H9 (cell line): Measurements from ENCODE around the gene MEGF8. TPM values are rescaled to one million over a fixed set of nuclear protein-coding genes. Genes with fewer than 3 reads are reported as not detected.

Experiments used
- DNase-seq: peaks from one replicate; pipeline ENCODE4 v3.0.0-alpha.2; 2017
- H2AFZ ChIP-seq: one replicate; pipeline ENCODE4 v1.6.1; 2013; ENCODE audit warnings: mild to moderate bottlenecking, low read length, control low read depth, moderate library complexity
- H2AK5ac ChIP-seq: 2 replicates; pipeline ENCODE4 v1.6.1; 2013; ENCODE audit warnings: low read length, control low read depth, mixed read lengths; ENCODE audit not compliant: insufficient read length
- H2BK120ac ChIP-seq: one replicate; pipeline ENCODE4 v1.6.1; 2013; ENCODE audit warnings: low read depth, mild to moderate bottlenecking, low read length, control low read depth, inconsistent platforms; ENCODE audit not compliant: poor library complexity, severe bottlenecking
- H2BK12ac ChIP-seq: 2 replicates; pipeline ENCODE4 v1.6.1; 2013; ENCODE audit warnings: low read length, control low read depth, mixed read lengths, low read depth; ENCODE audit not compliant: insufficient read length
- H2BK15ac ChIP-seq: 2 replicates; pipeline ENCODE4 v1.6.1; 2013; ENCODE audit warnings: low read depth, low read length, control low read depth
- H2BK20ac ChIP-seq: one replicate; pipeline ENCODE4 v1.6.1; 2013; ENCODE audit warnings: low read depth, mild to moderate bottlenecking, low read length, control low read depth, inconsistent platforms; ENCODE audit not compliant: poor library complexity, severe bottlenecking
- H2BK5ac ChIP-seq: 2 replicates; pipeline ENCODE4 v1.6.1; 2013; ENCODE audit warnings: low read length, control low read depth, mixed read lengths; ENCODE audit not compliant: insufficient read length
- H3K14ac ChIP-seq: 2 replicates; pipeline ENCODE4 v1.6.1; 2013; ENCODE audit warnings: low read length, control low read depth; ENCODE audit not compliant: insufficient read depth
- H3K18ac ChIP-seq: 2 replicates; pipeline ENCODE4 v1.6.1; 2013; ENCODE audit warnings: low read depth, mild to moderate bottlenecking, mixed read lengths, low read length, control low read depth; ENCODE audit not compliant: insufficient read length
- H3K23ac ChIP-seq: 2 replicates; pipeline ENCODE4 v1.6.1; 2013; ENCODE audit warnings: low read length, control low read depth, mixed read lengths, low read depth; ENCODE audit not compliant: insufficient read length
- H3K23me2 ChIP-seq: 2 replicates; pipeline ENCODE4 v1.6.1; 2013; ENCODE audit warnings: low read depth, mild to moderate bottlenecking, mixed read lengths, low read length, control low read depth; ENCODE audit not compliant: insufficient read length, poor library complexity, severe bottlenecking
- H3K27ac ChIP-seq: 2 replicates; pipeline ENCODE4 v1.5.1; 2013; ENCODE audit warnings: low read length, control low read depth, mixed read lengths, low read depth; ENCODE audit not compliant: insufficient read length
- H3K27me3 ChIP-seq: 2 replicates; pipeline ENCODE4 v1.6.1; 2013; ENCODE audit warnings: low read length, control low read depth, inconsistent platforms; ENCODE audit not compliant: insufficient read depth
- H3K4ac ChIP-seq: 2 replicates; pipeline ENCODE4 v1.6.1; 2013; ENCODE audit warnings: low read depth, mild to moderate bottlenecking, control low read depth, inconsistent platforms, low read length, moderate library complexity
- H3K4me1 ChIP-seq: 2 replicates; pipeline ENCODE4 v1.6.1; 2013; ENCODE audit warnings: low read length, control low read depth, inconsistent platforms; ENCODE audit not compliant: insufficient read depth
- H3K4me2 ChIP-seq: 2 replicates; pipeline ENCODE4 v1.6.1; 2013; ENCODE audit warnings: low read length, control low read depth, mixed read lengths; ENCODE audit not compliant: insufficient read length, insufficient read depth
- H3K56ac ChIP-seq: 2 replicates; pipeline ENCODE4 v1.6.1; 2013; ENCODE audit warnings: low read depth, mild to moderate bottlenecking, mixed read lengths, low read length, control low read depth; ENCODE audit not compliant: insufficient read length
- H3K79me1 ChIP-seq: 2 replicates; pipeline ENCODE4 v1.6.1; 2013; ENCODE audit warnings: low read depth, mild to moderate bottlenecking, moderate library complexity, low read length, control low read depth, inconsistent platforms; ENCODE audit not compliant: insufficient read depth, poor library complexity, severe bottlenecking
- H3K79me2 ChIP-seq: 2 replicates; pipeline ENCODE4 v1.6.1; 2013; ENCODE audit warnings: low read length, control low read depth, inconsistent platforms; ENCODE audit not compliant: insufficient read depth
- H3K9ac ChIP-seq: 2 replicates; pipeline ENCODE4 v1.6.1; 2013; ENCODE audit warnings: low read length, control low read depth, mixed read lengths; ENCODE audit not compliant: insufficient read length; ENCODE audit errors: extremely low read depth
- H3K9me3 ChIP-seq: one replicate; pipeline ENCODE4 v1.6.1; 2013; ENCODE audit warnings: low read depth, low read length, inconsistent platforms; ENCODE audit not compliant: control insufficient read depth
- H3T11ph ChIP-seq: one replicate; pipeline ENCODE4 v1.6.1; 2013; ENCODE audit warnings: mild to moderate bottlenecking, low read length, control low read depth, inconsistent platforms
- H4K20me1 ChIP-seq: one replicate; pipeline ENCODE4 v1.6.1; 2013; ENCODE audit not compliant: control insufficient read depth, insufficient read length, insufficient read depth
- H4K5ac ChIP-seq: 2 replicates; pipeline ENCODE4 v1.6.1; 2013; ENCODE audit warnings: low read depth, mild to moderate bottlenecking, mixed read lengths, low read length, control low read depth; ENCODE audit not compliant: insufficient read length
- H4K8ac ChIP-seq: replicated peaks from 2 replicates; pipeline ENCODE4 v1.6.1; 2013; ENCODE audit warnings: low read length, control low read depth, mixed read lengths, low read depth; ENCODE audit not compliant: insufficient read length
- H4K91ac ChIP-seq: 2 replicates; pipeline ENCODE4 v1.6.1; 2013; ENCODE audit warnings: low read depth, mild to moderate bottlenecking, moderate library complexity, mixed read lengths, low read length, control low read depth; ENCODE audit not compliant: insufficient read length
- H3K27ac Mint-ChIP-seq, 3 experiments: 2 replicates in 2 of 3; 3 replicates in 1 of 3; pipeline ENCODE4 v1.8.0; 2020 to 2021; ENCODE audit warnings: mixed read lengths in 3 of 3, mild to moderate bottlenecking in 1 of 3, moderate library complexity in 1 of 3
- H3K27me3 Mint-ChIP-seq: 2 replicates; pipeline ENCODE4 v1.8.0; 2021; ENCODE audit warnings: low read depth, mild to moderate bottlenecking, moderate library complexity, mixed read lengths
- H3K36me3 Mint-ChIP-seq, 3 experiments: 2 replicates in 2 of 3; 3 replicates in 1 of 3; pipeline ENCODE4 v1.8.0; 2020 to 2021; ENCODE audit warnings: low read depth in 3 of 3, mixed read lengths in 3 of 3; ENCODE audit not compliant: insufficient read depth in 1 of 3
- H3K4me1 Mint-ChIP-seq, 2 experiments: 2 replicates each; pipeline ENCODE4 v1.8.0; 2020; ENCODE audit warnings: mixed read lengths in 2 of 2
- H3K4me3 Mint-ChIP-seq, 2 experiments: 2 replicates in 1 of 2; 3 replicates in 1 of 2; pipeline ENCODE4 v1.8.0; 2020 to 2021; ENCODE audit warnings: mild to moderate bottlenecking in 2 of 2, mixed read lengths in 2 of 2, moderate library complexity in 1 of 2
- H3K9me3 Mint-ChIP-seq, 2 experiments: 2 replicates in 1 of 2; 3 replicates in 1 of 2; pipeline ENCODE4 v1.8.0; 2020; ENCODE audit warnings: mild to moderate bottlenecking in 2 of 2, mixed read lengths in 2 of 2, moderate library complexity in 1 of 2
- WGBS: extraction: QIAGEN DNeasy Blood & Tissue Kit; methylation state at CpG from one replicate; pipeline ENCODE4 v1.1.7; 2013; ENCODE audit warnings: missing lambda C conversion rate, low lambda C conversion rate, mixed read lengths; ENCODE audit not compliant: insufficient read length; ENCODE audit errors: extremely low coverage; 5-methylcytosine and 5-hydroxymethylcytosine counted together
- total RNA-seq: library from RNA; stranded (reverse); gene quantifications from 2 replicates; pipeline ENCODE4 v1.2.1, GENCODE V29; 2021
- TF ChIP-seq, protein P1 (sequence below): fragments of 200-600 bp; sonication (generic); conservative IDR thresholded peaks from 3 replicates; pipeline ENCODE4 v1.8.0; 2021; ENCODE audit warnings: antibody characterized with exemption, mild to moderate bottlenecking

The MEGF8 gene
- total RNA-seq, 1 experiment from 2014 or later, result 28.4 TPM

DNA sequence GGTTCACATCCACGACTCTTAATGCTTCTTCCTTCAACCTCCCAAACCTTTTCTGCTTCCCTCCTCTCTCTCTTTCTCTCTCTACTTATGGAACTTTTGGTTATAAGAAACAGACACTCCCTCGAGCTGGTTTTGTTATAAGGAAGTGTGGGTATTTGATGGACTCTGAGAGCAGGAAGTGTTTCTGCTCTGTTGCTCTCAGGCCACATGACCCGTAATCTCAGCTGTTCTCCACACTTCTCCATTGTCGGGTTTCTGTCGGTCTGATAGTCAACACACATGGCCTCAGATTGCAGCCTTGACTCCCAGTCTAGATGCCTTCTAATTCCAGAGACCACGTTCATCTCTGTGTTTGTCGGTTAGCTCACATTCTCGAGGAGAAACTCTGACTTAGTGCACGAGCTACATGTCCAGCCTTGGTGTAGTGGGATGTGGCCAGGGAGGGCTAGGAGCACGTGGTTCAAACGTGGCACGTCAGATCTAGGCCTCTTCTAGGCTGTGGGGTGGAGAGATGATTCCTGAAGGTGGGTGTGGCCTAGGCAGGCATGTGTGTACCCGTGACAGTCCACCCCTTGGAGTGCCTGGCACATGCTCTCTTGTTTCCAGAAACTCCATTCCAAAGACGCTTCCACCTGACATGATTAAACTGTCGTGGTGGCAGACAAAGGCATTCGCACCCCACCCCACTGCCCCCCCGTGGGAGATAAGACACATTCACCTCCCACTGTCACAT, 38.3 kb downstream of the MEGF8 start:
- H3K27ac ChIP-seq, result no peak overlapping the region
- peaks cover 6% of the 10 kb centered on the region for H3K9me3 ChIP-seq
- no peak overlapping the region for H2BK5ac ChIP-seq
- H3K4ac ChIP-seq, result no peak overlapping the region
- H3K4me2 ChIP-seq, result no peak overlapping the region
- no peak overlapping the region for H2BK120ac ChIP-seq
- Mint-ChIP-seq H3K4me3 (no peak overlapping the region), H3K4me1 (peaks cover 17 to 44% of the 10 kb centered on the region in 2 experiments), H3K36me3 (peaks cover 37 to 44% (median 42%) of the 10 kb centered on the region in 3 experiments), H3K9me3 (peaks cover 8 to 9% of the 10 kb centered on the region in 2 experiments), H3K27ac (no peak overlapping the region; a peak in 1 of 7 replicates), H3K27me3 (peaks cover 1% of the 10 kb centered on the region; the same call in 1 of the 2 replicates)
- H3K14ac ChIP-seq, result no peak overlapping the region
- no peak overlapping the region for H2AFZ ChIP-seq
- no peak overlapping the region for H3K9ac ChIP-seq
- no peak overlapping the region for H4K5ac ChIP-seq
- H2AK5ac ChIP-seq, result no peak overlapping the region
- no peaks in the 10 kb centered on the region for H3K79me2 ChIP-seq
- no CpG with 5 or more reads among the region's 17 CpGs for WGBS
- H3K23ac ChIP-seq, result no peak overlapping the region
- DNase-seq, result no peak
- H3K4me1 ChIP-seq, result no peaks in the 10 kb centered on the region
- no peaks in the 10 kb centered on the region for H3K79me1 ChIP-seq
- no peak overlapping the region for H4K8ac ChIP-seq
- H3K23me2 ChIP-seq, result no peaks in the 10 kb centered on the region
- no peak overlapping the region for H2BK12ac ChIP-seq
- no peak overlapping the region for H2BK20ac ChIP-seq
- H4K20me1 ChIP-seq, result no peaks in the 10 kb centered on the region
- no peaks in the 10 kb centered on the region for H3K27me3 ChIP-seq
- H4K91ac ChIP-seq, result no peak overlapping the region
- H3T11ph ChIP-seq, result no peak overlapping the region
- H2BK15ac ChIP-seq, result no peak overlapping the region
- H3K56ac ChIP-seq, result no peak overlapping the region
- TF ChIP-seq, protein P1, sequence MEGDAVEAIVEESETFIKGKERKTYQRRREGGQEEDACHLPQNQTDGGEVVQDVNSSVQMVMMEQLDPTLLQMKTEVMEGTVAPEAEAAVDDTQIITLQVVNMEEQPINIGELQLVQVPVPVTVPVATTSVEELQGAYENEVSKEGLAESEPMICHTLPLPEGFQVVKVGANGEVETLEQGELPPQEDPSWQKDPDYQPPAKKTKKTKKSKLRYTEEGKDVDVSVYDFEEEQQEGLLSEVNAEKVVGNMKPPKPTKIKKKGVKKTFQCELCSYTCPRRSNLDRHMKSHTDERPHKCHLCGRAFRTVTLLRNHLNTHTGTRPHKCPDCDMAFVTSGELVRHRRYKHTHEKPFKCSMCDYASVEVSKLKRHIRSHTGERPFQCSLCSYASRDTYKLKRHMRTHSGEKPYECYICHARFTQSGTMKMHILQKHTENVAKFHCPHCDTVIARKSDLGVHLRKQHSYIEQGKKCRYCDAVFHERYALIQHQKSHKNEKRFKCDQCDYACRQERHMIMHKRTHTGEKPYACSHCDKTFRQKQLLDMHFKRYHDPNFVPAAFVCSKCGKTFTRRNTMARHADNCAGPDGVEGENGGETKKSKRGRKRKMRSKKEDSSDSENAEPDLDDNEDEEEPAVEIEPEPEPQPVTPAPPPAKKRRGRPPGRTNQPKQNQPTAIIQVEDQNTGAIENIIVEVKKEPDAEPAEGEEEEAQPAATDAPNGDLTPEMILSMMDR, result no peak
- H3K18ac ChIP-seq, result no peak overlapping the region
